GM06990 (cell line): ENCODE data around the gene DCTN2.
"Not testable (repeated sequence)": the region's sequence is repeated elsewhere in the genome, so short reads cannot be mapped to it uniquely, and the experiment has no call there.

ENCODE experiments used
- DNase-seq: peaks from one replicate; pipeline ENCODE4 v3.0.0-alpha.2; 2011; ENCODE audit not compliant: insufficient read length; ENCODE audit errors: extremely low read depth
- H3K27me3 ChIP-seq: replicated peaks from 2 replicates; pipeline ENCODE4 v1.6.0; 2011; ENCODE audit warnings: low read length; ENCODE audit not compliant: control insufficient read depth, insufficient read depth
- H3K36me3 ChIP-seq: 2 replicates; pipeline ENCODE4 v1.5.1; 2011; ENCODE audit warnings: low read length; ENCODE audit not compliant: control insufficient read depth, insufficient read depth
- H3K4me3 ChIP-seq: replicated peaks from 2 replicates; pipeline ENCODE4 v1.5.1; 2011; ENCODE audit warnings: low read depth, mild to moderate bottlenecking, control low read depth, low read length
- TF ChIP-seq, protein P1 (sequence below): IDR thresholded peaks from 2 replicates; pipeline ENCODE4 v1.5.1; 2011; ENCODE audit warnings: low read length, control low read depth, mild to moderate bottlenecking, inconsistent platforms; ENCODE audit not compliant: insufficient read depth, poor library complexity, severe bottlenecking

The DCTN2 gene

DNA sequence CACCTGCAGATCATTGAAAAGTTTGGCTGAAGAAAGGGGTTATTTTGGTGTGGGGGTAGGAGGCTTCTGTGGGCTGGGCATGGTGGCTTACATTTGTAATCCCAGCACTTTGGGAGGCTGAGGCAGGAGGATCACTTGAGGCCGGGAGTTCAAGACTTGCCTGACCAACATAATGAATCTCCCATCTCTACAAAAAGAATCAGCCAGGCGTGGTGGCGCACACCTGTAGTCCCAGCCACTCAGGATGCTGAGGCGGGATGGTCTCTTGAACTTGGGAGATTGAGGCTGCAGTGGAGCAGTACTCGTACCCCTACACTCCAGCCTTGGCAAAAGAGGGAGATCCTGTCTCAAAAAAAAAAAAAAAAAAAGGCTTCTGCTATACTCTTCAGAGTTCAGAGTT, 33.7 kb downstream of the DCTN2 start:
- Histone ChIP-seq H3K36me3 (peaks cover 38% of the 10 kb centered on the region), H3K27me3 (no peaks in the 10 kb centered on the region), H3K4me3 (no peak overlapping the region)
- TF ChIP-seq, protein P1, sequence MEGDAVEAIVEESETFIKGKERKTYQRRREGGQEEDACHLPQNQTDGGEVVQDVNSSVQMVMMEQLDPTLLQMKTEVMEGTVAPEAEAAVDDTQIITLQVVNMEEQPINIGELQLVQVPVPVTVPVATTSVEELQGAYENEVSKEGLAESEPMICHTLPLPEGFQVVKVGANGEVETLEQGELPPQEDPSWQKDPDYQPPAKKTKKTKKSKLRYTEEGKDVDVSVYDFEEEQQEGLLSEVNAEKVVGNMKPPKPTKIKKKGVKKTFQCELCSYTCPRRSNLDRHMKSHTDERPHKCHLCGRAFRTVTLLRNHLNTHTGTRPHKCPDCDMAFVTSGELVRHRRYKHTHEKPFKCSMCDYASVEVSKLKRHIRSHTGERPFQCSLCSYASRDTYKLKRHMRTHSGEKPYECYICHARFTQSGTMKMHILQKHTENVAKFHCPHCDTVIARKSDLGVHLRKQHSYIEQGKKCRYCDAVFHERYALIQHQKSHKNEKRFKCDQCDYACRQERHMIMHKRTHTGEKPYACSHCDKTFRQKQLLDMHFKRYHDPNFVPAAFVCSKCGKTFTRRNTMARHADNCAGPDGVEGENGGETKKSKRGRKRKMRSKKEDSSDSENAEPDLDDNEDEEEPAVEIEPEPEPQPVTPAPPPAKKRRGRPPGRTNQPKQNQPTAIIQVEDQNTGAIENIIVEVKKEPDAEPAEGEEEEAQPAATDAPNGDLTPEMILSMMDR, result no peak
- DNase-seq, result no peak

DNA sequence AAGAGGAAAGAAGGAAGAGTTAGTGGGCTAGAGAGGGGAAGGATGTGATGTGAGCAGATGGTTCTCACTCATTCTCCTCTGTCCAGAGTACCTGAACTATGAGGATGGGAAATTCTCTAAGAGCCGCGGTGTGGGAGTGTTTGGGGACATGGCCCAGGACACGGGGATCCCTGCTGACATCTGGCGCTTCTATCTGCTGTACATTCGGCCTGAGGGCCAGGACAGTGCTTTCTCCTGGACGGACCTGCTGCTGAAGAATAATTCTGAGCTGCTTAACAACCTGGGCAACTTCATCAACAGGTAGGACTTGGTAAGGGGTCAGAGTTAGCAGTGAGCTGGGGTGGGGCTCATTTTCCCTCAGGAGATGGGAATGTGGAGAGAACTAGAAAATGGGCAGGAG, 34.3 kb downstream of the DCTN2 start:
- TF ChIP-seq, protein P1, result no peak
- Histone ChIP-seq H3K4me3 (no peak overlapping the region), H3K27me3 (no peaks in the 10 kb centered on the region), H3K36me3 (peaks cover 34% of the 10 kb centered on the region)
- no peak for DNase-seq

DNA sequence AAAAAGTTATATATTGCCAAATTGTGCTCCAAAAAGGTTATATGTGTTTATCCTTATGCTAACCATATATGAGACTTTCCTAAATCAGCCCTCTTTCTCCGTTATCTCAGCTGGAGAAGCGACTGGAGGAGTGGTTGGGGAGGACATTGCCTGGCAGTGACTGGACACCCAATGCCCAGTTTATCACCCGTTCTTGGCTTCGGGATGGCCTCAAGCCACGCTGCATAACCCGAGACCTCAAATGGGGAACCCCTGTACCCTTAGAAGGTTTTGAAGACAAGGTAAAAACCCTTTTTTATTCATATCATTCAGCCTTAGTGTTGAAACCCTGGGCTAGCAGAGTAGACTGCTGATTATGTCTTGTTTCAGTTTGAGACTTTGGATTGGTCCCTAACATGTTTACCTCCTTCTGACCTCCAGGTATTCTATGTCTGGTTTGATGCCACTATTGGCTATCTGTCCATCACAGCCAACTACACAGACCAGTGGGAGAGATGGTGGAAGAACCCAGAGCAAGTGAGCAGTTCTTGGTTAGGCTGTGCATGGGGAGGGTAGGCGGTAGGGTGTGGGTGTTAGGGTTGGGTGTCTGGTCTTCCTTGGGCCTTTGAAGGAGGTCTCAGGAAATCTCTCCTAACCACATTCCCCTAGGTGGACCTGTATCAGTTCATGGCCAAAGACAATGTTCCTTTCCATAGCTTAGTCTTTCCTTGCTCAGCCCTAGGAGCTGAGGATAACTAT, 35.2 kb downstream of the DCTN2 start:
- H3K27me3 ChIP-seq, result no peaks in the 10 kb centered on the region
- TF ChIP-seq, protein P1, result no peak
- no peak for DNase-seq
- H3K36me3 ChIP-seq, result peaks cover 28% of the 10 kb centered on the region
- H3K4me3 ChIP-seq, result no peak overlapping the region

DNA sequence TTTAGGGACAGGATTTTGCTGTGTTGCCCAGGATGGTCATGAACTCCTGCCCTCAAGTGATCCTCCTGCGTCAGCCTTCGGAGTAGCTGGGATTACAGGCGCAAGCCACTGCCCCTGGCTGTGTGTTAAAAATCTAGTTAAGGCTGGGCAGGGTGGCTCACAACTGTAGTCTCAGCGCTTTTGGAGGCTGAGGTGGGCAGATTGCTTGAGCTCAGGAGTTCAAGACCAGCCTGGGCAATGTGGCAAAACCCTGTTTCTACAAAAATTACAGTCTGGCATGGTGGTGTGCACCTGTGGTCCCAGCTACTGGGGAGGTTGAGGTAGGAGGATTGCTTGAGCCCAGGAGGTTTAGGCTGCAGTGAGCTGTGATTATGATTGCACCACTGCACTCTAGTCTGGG, 35.8 kb downstream of the DCTN2 start:
- Histone ChIP-seq H3K27me3 (no peaks in the 10 kb centered on the region), H3K4me3 (no peak overlapping the region), H3K36me3 (peaks cover 24% of the 10 kb centered on the region)
- TF ChIP-seq, protein P1, result no peak
- DNase-seq, result no peak

DNA sequence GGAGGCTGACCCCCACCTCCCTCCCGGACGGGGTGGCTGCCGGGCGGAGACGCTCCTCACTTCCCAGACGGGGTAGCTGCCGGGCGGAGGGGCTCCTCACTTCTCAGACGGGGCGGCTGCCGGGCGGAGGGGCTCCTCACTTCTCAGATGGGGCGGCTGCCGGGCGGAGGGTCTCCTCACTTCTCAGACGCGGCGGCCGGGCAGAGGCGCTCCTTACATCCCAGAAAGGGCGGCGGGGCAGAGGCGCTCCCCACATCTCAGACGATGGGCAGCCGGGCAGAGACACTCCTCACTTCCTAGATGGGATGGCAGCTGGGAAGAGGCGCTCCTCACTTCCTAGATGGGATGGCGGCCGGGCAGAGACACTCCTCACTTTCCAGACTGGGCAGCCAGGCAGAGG, 39.2 kb downstream of the DCTN2 start:
- not testable (repeated sequence) for H3K4me3 ChIP-seq, H3K27me3 ChIP-seq, DNase-seq
- H3K36me3 ChIP-seq, result peaks cover 16% of the 10 kb centered on the region

DNA sequence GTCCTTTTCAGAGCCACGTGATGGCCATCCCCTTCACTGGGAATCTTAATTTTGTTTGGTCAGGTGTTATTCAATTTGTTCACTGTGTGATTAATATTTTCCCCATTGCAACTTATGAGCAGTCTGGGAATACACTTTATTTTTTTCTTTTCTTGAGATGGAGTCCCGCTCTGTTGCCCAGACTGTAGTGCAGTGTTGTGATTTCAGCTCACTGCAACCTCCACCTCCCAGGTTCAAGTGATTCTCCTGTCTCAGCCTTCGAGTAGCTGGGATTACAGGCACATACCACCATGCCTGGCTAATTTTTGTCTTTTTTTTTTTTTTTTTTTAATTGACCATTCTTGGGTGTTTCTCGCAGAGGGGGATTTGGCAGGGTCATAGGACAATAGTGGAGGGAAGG, 40.5 kb downstream of the DCTN2 start:
- H3K36me3 ChIP-seq, result peaks cover 13% of the 10 kb centered on the region

DNA sequence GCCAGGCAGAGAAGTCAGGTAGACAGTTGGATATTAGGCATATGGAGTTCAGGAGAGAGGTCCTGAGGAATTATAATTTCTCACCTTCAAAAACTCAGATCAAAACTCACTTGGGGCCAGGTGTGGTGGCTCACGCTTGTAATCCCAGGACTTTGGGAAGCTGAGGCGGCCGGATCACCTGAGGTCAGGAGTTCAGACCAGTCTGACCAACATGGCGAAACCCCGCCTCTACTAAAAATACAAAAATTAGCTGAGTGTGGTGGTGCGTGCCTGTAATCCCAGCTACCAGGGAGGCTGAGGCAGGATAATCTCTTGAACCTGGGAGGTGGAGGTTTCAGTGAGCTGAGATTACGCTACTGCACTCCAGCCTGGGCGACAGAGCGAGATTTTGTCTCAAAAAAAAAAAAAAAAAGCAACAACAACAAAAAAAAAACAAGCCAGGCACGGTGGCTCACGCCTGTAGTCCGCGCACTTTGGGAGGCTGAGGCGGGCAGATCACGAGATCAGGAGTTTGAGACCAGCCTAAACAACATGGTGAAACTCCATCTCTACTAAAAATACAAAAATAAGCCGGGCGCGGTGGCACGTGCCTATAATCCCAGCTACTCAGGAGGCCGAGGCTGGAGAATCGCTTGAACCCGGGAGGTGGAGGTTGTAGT, 44.6 kb downstream of the DCTN2 start:
- H3K27me3 ChIP-seq, DNase-seq, H3K4me3 ChIP-seq: not testable (repeated sequence)
- peaks cover 29% of the 10 kb centered on the region for H3K36me3 ChIP-seq

More for the DNA sequence above, 40.5 kb downstream of the DCTN2 start:
- H3K4me3 ChIP-seq, H3K27me3 ChIP-seq, DNase-seq: not testable (repeated sequence)
